ENCODE data around the gene MRPS22.

- TF ChIP-seq CTCF (IDR thresholded peaks at IDR 0.05) (no peak), POLR2A (IDR thresholded peaks at IDR 0.05) (no peak)
These were observed 39.4 kb upstream of the MRPS22 start for GRCh38 chr3:139304383-139304782.

Data from suprapubic skin (tissue), 3 donors.